Kasumi-1 (cell line): Measurements from ENCODE around the gene BLTP2.
"Not testable (repeated sequence)": the region's sequence is repeated elsewhere in the genome, so short reads cannot be mapped to it uniquely, and the experiment has no call there.

ENCODE experiments used
- DNase-seq, 2 experiments: peaks; one replicate each; lab custom pipeline; 2025; lab: John Stamatoyannopoulos, UW

The BLTP2 gene

DNA sequence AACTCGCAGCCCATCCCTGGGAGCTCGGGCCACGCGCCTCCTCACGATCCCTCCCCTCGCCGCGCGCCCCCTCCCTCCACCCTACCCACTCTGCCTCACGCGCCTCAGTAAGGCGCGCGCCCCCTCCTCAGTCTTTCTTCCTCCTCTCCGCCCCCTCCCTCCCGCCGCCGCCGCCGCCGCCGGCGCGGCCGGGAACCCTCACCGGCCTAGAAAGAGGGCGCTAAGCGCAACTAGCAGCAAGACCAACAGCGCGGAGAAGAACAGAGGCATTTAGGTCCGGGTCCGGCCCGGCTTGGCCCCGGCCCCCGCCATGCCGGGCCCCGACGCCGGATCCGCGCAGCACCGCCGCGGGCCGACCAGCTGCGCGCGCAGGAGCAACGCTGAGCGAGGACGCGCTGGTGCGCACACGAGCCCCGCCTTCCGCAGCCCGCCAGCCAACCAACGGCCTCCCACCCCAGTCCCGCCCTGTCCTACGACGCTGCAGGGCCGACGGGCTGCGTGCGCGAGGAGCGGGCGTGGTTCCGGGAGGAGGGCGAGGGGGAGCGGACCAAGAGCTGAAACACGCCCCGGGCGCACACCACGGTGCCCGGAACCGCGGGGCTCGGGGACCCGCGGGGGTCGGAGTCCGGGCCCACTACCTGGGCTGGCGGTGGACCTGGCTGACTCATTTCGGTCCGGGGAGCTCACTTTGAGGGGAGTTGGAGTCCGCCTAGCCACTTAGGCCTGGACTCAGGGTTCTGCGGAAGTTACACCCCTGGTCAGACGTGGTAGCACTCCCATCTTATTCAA, at the start of gene BLTP2:
Gene BLTP2 (minus strand): TSS at position 372 of the 789 bp plus-strand sequence. CDS start 102 bp downstream, at position 270.
- DNase-seq: peak; percentile 91

DNA sequence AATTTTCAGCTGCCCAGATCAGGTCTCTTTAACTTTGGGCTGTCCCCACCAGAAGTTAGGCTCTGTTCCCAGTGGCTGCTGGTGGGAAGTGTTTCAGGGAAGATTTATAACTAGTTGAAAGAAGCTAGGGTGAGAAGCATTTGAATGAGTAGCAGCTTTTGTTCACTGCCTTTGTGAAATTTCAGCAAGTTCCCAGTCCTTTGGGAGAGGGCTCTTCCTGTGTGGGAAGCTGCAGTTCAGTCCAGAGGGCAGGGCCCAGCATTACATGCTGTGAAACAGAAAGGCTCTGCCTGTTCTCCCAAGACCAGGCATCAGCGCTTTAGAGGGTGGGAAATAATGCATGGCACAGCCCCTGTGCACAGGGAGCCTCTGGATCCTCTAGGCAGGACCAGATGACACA, 48.9 kb upstream of the BLTP2 start:
- DNase-seq: no peak

DNA sequence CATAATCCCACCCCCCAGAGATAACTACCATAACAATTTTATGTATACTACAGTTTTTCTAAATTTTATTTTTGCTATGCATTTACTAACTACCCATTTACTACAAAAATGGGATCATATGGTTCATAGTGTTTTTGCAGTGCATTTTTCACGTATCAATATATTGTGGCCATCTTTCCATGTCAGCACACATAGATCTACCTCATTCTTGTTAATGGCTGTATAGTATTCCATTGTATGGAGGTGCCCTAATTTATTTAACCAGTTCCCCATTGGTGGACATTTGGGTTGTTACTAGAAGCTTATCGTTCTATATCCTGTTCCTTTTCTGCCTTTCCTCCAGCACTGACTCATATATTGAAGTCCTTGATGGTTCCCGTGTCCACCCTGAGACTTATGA, 44.1 kb upstream of the BLTP2 start:
- no peak for DNase-seq

DNA sequence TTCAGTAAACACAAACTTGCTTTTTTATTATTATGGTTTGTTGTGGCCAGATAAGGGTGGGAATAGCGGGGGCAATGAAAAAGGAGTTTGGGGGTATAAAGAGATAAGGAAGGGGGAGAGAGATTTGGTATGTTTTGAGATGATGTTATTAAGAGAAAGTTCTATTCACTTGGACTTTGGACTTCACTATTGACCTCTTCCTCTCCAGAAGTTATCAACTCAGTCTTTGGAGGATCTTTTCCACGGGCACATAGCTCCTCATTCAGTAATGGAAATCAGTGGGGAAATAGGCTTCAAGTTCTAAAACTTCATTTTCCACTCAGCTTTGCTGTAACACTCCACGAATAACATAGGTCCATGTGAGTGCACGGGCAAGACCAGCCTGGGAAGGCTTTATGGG, 43.5 kb upstream of the BLTP2 start:
- DNase-seq: no peak

DNA sequence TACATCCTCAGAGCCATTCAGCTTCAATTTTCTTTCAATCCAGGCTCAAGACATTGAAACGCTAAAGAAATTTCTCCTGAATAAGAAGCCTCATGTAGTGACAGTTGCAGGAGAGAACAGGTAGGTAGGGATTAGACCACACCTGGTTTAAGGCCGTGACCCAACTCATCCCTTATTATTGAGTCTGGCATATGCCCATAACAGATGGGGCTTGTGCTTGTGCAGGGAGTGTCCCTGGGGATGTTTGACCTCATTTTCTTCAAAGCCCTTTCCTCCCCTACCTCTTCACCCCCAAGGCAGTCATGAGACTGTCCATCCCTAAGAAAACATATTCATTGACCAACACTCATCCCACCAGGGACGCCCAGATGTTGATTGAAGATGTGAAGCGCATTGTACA, 41.3 kb upstream of the BLTP2 start:
- DNase-seq: no peak

DNA sequence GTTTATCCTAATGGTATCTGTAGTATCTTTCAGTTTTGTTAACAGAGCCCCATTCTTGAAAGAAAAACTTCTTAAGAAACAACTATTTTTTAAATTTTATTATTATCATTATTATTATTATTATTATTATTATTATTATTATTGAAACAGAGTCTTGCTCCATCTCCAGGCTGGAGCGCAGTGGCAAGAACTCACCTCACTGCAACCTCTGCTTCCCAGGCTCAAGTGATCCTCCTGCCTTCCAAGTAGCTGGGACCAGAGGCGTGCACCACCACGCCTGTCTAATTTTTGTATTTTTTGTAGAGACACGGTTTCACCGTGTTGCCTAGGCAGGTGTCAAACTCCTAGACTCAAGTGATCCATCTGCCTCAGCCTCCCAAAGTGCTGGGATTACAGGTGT, 40.4 kb upstream of the BLTP2 start:
- no peak for DNase-seq

DNA sequence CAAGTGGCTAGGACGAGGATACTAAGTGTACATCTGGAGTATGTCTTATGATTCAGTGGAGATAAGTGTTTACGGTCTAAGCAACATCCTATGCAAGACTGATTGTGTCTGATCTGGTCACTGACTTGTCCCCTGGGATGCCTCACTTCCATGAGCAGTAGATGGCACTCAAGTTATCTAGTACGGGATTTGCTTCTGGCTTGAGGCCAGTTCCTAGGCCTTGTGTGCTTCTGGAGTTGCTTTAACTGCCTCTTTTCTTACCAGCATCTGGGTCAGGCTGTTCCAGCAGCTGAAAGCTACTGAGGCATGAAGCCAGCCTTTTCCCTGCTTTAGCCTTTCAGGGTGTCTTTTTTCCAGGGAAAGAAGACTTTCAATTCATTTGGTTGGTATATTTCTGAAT, 40.0 kb upstream of the BLTP2 start:
- DNase-seq: peak; percentile 21 to 25

DNA sequence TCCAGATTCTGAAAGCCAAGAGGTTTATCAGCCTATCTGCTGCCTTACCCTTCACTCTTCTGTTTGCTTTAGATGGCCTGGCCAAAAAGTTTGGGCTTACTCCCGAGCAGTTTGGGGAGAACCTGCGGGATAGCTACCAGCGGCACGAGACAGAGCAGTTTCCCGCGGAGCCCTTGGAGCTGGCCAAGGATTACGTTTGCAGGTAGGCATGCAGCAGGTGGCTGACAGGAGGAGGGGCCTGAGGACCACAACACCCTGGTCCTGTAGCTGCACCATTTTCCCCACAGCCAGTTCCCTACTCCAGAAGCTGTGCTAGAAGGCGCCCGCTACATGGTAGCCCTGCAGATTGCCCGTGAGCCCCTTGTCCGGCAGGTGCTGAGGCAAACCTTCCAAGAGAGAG, 37.7 kb upstream of the BLTP2 start:
- no peak for DNase-seq

DNA sequence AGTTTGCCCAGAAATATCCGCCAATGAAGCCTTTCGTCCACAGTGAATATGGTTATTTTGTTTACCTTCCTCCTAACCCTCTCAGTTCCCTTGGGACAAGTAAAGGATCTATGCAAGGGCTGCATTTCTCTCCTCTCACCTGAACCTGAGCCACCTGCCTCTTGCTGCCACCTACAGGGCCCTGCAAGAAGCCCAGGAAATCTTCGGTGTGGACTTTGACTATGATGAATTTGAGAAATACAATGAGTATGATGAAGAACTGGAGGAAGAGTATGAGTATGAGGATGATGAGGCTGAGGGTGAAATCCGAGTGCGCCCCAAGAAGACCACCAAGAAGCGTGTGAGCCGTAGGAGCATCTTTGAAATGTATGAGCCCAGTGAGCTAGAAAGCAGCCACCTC, 31.0 kb upstream of the BLTP2 start:
- peak in 1 of 2 experiments; percentile 6 for DNase-seq

DNA sequence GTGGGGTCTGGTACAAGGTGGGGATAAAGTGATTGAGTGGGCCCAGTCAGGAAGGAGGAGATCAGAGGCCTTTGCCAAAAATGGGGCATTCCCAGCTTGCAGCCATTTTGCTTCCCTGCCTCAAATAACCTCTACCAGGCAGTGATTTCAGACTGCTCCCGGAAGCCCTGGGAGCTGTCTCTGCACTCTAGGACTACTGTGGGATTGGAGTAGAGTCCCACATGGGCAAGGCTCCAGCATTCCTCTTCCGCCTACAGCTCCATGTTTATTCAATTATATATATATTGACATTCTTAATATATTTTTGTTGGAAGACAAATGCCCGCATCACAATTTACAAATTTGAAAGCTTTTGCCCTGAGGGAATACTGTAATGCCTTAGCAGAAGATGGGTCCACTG, 30.5 kb upstream of the BLTP2 start:
- no peak for DNase-seq

DNA sequence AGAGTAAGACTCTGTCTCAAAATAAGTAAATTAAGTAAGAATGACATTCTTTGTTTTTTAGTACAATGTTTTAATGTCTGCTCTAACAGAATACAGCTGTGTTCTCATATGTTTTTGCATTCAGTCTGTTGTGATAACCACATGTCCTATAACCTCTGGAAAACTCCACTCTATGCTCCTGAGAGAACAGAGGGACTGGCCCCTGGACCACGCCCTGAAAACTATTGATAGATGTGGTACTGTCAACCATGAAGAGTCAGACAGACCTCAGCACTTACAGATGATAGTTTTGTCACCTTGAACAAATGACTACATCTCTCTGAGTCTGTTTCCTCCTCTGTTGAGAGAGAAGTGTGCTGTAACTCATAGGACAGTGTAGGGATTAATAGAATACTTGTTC, 25.0 kb upstream of the BLTP2 start:
- no peak for DNase-seq

DNA sequence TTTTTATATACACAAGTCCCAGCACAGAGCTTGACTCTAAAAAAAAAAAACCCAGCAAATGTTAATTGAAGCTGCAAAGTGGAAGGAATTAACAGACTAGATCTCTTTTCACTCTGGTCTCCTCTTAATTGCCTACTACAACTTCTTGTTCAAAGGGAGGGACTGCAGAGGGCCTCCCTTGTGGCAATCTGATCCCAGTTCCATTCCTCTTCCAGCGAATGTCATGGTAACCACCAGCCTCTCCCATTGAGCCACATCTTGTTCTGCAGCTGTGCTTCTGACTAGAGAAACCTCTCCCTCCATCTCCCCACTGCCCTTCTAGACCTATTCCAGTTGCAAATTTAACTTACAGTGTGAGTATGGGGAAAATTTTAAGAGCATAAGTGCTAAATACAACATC, 22.9 kb upstream of the BLTP2 start:
- no peak for DNase-seq

DNA sequence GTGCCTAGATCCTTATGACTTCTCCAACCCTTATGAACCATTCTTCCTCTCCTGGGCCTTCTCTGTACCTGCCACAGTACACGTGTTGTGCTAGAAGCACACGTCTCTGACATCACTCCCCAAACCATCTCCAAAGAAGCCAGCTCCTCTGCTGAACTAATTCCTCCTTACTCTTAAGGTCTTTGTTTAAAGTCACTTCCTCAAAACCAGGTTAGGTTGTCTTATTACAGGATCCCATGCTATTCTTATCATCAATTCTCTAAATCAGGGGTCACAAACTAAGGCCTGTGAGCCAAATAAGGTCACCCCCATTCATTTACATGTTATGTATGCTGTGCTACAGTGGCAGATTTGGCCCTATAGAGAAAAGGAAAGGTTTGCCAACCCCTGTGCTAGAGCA, 21.0 kb upstream of the BLTP2 start:
- peak; percentile 22 to 31 for DNase-seq

DNA sequence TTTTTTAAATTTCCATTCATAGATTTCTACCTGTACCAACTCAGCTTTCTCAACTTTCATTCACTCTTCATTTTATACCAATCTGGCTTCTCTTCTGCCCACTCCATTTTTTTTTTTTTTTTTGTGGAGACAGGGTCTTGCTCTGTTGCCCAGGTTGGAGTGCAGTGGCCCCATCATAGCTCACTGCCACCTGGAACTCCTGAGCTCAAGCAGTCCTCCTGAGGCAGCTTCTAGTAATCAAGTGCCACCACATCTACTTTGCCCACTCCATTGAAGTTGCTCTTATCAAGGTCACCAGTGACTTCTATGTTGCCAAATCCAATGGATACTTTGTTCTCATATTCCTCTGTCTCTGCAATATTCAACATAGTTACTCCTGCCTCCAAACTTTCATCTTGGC, 18.8 kb upstream of the BLTP2 start:
- DNase-seq: no peak

DNA sequence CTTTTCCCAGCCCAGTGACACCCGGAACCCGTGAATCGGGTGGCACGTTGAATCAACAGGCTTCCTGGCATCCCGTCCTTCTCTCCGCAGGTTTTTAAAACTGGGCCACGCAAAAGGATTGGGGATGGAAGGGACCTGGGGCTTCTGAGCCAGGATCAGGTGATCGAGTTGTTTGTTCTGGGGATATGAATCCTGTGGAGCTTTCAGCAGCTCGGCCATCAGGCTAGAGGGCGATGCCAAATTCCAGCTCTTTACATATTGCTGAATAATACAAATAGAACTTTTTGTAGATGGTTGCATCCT, 17.5 kb upstream of the BLTP2 start:
- DNase-seq: peak in 1 of 2 experiments; percentile 29

DNA sequence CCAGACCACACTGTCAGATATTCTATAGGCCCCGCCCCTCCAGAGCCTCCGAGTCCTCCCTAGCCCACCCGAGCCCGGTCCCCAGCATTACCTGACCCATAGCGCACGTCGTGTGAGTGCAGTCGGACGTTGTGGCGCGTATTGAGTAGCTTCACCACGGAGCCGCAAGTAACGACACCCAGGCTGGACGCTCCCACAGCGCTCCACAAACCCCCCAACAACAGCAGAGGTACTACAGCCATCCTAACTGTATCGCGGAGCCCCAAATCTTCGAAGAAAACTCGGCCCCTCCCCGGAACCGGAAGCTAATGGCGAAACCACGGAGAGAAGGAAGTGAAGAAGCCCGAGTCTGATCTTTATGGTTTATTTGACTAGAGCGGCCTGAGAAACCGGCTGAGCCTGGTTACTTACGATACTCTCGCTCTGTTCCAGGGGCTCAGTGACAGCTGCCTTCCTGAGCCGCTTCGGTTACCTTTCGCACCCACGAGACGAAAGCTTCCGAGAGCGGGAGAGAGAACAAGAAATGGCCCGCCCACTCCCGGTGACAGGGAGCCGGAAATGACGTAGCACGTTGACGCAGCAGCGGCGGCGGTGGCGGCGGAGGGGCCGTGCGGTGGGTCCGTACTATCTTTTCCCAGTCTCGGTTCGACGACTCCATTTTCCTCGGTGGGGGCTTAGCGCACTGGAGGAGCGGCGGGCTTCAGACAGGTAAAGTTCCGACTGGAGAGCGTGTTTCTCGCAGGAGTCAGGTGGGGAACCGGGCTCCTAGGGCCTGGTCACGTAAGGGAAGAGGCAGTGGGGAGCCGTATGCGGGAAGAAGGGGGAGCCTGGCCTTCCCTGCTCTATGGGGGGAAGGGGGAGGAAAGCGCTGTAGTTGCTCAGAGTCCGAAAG, 16.9 kb upstream of the BLTP2 start, which contains the start of the genes SDF2 and SUPT6H:
Gene SDF2 (minus strand): TSS at position 272 of the 892 bp plus-strand sequence. CDS start 30 bp downstream, at position 242.
Gene SUPT6H (plus strand): TSS at position 571 of the 892 bp plus-strand sequence. CDS start 11,197 bp downstream, outside the sequence.
- DNase-seq: peak; percentile 92 to 95

DNA sequence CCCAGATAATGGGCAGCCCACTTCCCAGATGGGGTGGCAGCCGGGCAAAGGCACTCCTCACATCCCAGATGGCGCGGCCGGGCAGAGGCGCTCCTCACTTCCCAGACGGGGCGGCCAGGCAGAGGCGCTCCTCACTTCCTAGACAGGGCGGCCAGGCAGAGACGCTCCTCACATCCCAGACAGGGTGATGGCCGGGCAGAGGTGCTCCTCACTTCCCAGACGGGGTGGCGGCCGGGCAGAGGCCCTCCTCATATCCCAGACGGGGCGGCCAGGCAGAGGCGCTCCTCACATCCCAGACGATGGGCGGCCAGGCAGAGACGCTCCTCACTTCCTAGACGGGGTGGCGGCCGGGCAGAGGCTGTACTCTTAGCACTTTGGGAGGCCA, 14.5 kb upstream of the BLTP2 start:
- not testable (repeated sequence) for DNase-seq

DNA sequence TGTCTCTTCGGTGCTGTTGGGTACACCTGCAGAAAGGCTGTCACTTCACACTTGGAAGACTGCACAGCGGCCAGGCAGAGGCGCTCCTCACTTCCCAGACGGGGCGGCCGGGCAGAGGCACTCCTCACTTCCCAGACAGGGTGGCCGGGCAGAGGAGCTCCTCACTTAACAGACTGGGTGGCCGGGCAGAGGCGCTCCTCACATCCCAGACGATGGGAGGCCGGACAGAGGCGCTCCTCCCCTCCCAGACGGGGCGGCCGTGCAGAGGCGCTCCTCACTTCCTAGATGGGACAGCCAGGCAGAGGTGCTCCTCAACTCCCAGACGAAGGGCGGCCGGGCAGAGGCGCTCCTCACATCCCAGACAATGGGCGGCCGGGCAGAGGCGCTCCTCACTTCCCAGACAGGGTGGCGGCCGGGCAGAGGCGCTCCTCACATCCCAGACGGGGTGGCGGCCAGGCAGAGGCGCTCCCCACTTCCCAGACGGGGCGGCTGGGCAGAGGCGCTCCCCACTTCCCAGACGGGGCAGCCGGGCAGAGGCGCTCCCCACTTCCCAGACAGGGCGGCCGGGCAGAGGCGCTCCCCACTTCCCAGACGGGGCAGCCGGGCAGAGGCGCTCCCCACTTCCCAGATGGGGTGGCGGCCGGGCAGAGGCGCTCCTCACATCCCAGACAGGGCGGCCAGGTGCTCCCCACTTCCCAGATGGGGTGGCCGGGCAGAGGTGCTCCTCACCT, 14.0 kb upstream of the BLTP2 start:
- DNase-seq: not testable (repeated sequence)

DNA sequence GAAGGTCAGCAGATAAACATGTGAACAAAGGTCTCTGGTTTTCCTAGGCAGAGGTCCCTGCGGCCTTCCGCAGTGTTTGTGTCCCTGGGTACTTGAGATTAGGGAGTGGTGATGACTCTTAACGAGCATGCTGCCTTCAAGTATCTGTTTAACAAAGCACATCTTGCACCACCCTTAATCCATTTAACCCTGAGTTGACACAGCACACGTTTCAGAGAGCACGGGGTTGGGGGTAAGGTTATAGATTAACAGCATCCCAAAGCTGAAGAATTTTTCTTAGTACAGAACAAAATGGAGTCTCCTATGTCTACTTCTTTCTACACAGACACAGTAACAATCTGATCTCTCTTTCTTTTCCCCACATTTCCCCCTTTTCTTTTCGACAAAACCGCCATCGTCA, 13.4 kb upstream of the BLTP2 start:
- DNase-seq: not testable (repeated sequence)

DNA sequence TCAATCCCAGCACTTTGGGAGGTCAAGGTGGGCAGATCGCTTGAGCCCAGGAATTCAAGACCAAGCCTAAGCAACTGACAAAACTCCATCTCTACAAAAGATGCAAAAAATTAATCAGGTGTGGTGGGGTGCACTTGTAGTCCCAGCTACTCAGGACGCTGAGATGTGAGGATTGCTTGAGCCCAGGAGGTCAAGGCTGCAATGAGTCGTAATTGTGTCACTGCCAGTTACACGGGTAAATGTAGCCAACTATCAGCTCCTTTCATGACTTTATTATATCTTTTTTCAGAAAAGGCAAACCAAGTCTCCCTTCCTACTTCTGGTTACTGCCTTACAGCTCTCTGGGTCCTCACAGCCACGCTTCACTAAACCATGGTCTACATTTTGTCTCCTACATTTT, 12.8 kb upstream of the BLTP2 start:
- no peak for DNase-seq

DNA sequence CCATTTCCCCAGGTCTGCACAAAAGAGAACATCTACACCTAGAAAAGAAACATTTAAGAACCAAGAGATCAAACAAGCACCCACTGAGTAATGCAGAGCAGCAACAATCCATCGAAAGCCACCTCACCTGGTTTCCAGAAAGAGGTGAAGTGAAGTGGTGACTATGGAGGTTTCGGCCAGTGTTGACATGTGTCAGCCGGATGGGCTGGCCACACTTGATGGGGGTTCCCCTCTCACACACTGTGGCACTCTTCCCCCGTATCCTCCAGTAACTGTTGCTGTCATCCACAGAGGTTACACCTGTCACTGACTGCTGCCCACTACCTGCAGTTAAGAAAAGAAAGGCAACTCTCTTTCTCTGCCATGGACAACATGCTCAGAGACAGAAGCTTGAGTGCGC, 10.2 kb upstream of the BLTP2 start:
- DNase-seq: no peak

DNA sequence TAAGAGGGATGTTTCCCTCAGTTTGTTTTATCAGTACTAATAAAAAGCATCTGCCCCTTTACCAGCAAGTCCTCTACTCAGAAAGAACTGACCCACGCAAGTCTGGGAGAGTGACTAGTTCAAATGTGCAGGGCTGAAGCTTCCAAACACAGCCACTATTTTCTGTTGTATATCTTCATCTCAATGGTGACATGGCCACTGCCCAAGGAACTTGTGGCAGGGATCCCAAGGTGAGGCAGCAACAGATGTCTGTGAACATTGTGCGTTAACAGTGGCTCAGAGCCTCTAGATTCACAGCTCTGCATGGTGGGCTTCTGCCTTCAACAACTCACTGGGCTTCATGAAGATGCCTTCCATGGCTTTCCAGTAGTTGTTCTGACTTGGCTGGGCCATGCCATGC, 3.7 kb upstream of the BLTP2 start:
- DNase-seq: no peak
